Transverse colon (tissue), 4 donors: ENCODE data around the gene DUSP12. TPM values are rescaled to one million over a fixed set of nuclear protein-coding genes. Genes with fewer than 3 reads are reported as not detected.

ENCODE experiments used
- DNase-seq: peaks from one replicate; pipeline ENCODE4 v3.0.0-alpha.2; 2019
- H3K27ac ChIP-seq, 4 donors: fragments of 200-600 bp; sonication (generic); 2 replicates each; pipeline ENCODE4 v1.5.1; 2016 to 2018; ENCODE audit warnings: inconsistent platforms in 4 of 4
- H3K27me3 ChIP-seq: fragments of 200-600 bp; sonication (generic); 2 replicates; pipeline ENCODE4 v1.5.1; 2017; ENCODE audit warnings: inconsistent platforms
- H3K36me3 ChIP-seq, 4 donors: fragments of 200-600 bp; sonication (generic); 2 replicates each; pipeline ENCODE4 v1.5.1; 2017 to 2019; ENCODE audit warnings: inconsistent platforms in 4 of 4
- H3K4me1 ChIP-seq, 4 donors: fragments of 200-600 bp; sonication (generic); 2 replicates each; pipeline ENCODE4 v1.5.1; 2017 to 2020; ENCODE audit warnings: inconsistent platforms in 4 of 4
- H3K4me3 ChIP-seq, 4 donors: fragments of 200-600 bp; sonication (generic); 1 replicate in 1 of 4; 2 replicates in 3 of 4; pipeline versions ENCODE4 v1.5.1 to v1.6.1; 2017 to 2019; ENCODE audit warnings: inconsistent platforms in 4 of 4
- H3K9me3 ChIP-seq, 2 donors: fragments of 200-600 bp; sonication (generic); 2 replicates each; pipeline ENCODE4 v1.5.1; 2017 to 2019; ENCODE audit warnings: inconsistent platforms in 2 of 2
- EP300 ChIP-seq: sonication (generic); formaldehyde crosslinking; IDR thresholded peaks from one replicate; pipeline ENCODE4 v1.6.1; 2017; ENCODE audit warnings: antibody characterized with exemption, low read depth
- POLR2A ChIP-seq: fragments of 450-650 bp; IDR thresholded peaks from one replicate; pipeline ENCODE4 v1.6.1; 2016; ENCODE audit warnings: antibody characterized with exemption, mild to moderate bottlenecking, moderate library complexity
- POLR2AphosphoS5 ChIP-seq, 3 donors: sonication (generic); formaldehyde crosslinking; IDR thresholded peaks; one replicate each; pipeline ENCODE4 v1.6.1; 2016; ENCODE audit warnings: antibody characterized with exemption in 3 of 3
- WGBS, 2 donors: methylation state at CpG; one replicate each; pipeline ENCODE4 v1.1.5; 2018; ENCODE audit warnings: low coverage in 1 of 2; 5-methylcytosine and 5-hydroxymethylcytosine counted together
- in situ Hi-C, 4 donors: fragments of 200-750 bp; cut with MboI; loops; one replicate each; pipeline versions ENCODE4 v1.15.0 to v1.15.1; 2017; ENCODE audit warnings: low sequenced_read_pairs in 3 of 4, low pct_ligation_motif_present in 1 of 4, low pct_unique_long_range_greater_than_20kb in 1 of 4
- intact Hi-C: fragments of 100-400 bp; cut with DNase I; formaldehyde crosslinking; loops from one replicate; pipeline ENCODE4 v1.15.1; 2023; ENCODE audit warnings: low total_unique reads
- total RNA-seq, 4 donors: library from RNA; depleted of rRNA; stranded (reverse); fragments of >200 nt; gene quantifications; one replicate each; pipeline ENCODE4 v1.1.0, GENCODE V29; 2016
- TF ChIP-seq, protein P1 (sequence below), 5 experiments: fragments of 200-600 bp in 3 of 5; fragments of 450-650 bp in 2 of 5; sonication (generic) in 3 of 5; IDR thresholded peaks; 1 replicate in 2 of 5; 2 replicates in 3 of 5; pipeline ENCODE4 v1.5.1; 2016 to 2017; ENCODE audit warnings: antibody characterized with exemption in 5 of 5, inconsistent platforms in 3 of 5, mild to moderate bottlenecking in 2 of 5, moderate library complexity in 1 of 5

Gene DUSP12
- total RNA-seq, 4 donors from 2014 or later: 26.2 to 62.5 (median 28.4) TPM; not detected in 1

DNA sequence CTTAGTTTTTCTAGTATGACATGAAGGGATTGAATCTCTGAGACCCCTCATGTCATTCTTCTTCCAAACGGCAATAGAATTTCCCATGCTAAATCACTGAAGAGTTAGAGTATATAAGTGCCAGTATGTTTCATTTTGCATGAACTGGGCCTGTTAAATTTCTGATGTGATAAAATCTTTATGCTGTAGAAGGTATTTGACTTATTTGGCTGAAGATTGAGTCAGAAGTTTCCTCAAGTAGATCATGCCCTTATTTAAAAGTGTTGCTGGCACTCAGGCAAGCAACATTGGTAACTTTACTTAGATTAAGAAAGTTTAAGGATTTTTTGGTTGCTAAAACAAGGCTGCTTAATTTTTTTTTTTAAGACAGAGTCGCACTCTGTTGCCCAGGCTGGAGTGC is 29.8 kb downstream of the DUSP12 start:
- Histone ChIP-seq H3K4me3 (no peak overlapping the region), H3K4me1 (peaks cover 0 to 9% (median 0%) of the 10 kb centered on the region in 4 donors), H3K27ac (no peak overlapping the region), H3K27me3 (no peaks in the 10 kb centered on the region), H3K9me3 (no peaks in the 10 kb centered on the region), H3K36me3 (peaks cover 0 to 15% (median 7%) of the 10 kb centered on the region in 4 donors)
- intact Hi-C loops (no loop called here), in situ Hi-C loops (loop anchor here in 2 of 4 donors (25.0 kb wide), 2 partner anchors 258 to 608 kb away; partner anchors contain the start of genes C1orf226 (in 1 of the 2) and SPATA46 (in 1 of the 2))
- 67 to 77% methylated on average over 1 to 2 of the region's 2 CpGs for WGBS, 2 donors
- TF ChIP-seq POLR2A (no peak), POLR2AphosphoS5 (IDR thresholded peaks at IDR 0.05) (no peak), EP300 (no peak)
- TF ChIP-seq, protein P1, sequence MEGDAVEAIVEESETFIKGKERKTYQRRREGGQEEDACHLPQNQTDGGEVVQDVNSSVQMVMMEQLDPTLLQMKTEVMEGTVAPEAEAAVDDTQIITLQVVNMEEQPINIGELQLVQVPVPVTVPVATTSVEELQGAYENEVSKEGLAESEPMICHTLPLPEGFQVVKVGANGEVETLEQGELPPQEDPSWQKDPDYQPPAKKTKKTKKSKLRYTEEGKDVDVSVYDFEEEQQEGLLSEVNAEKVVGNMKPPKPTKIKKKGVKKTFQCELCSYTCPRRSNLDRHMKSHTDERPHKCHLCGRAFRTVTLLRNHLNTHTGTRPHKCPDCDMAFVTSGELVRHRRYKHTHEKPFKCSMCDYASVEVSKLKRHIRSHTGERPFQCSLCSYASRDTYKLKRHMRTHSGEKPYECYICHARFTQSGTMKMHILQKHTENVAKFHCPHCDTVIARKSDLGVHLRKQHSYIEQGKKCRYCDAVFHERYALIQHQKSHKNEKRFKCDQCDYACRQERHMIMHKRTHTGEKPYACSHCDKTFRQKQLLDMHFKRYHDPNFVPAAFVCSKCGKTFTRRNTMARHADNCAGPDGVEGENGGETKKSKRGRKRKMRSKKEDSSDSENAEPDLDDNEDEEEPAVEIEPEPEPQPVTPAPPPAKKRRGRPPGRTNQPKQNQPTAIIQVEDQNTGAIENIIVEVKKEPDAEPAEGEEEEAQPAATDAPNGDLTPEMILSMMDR (IDR thresholded peaks at IDR 0.05): no peak
- DNase-seq: no peak

DNA sequence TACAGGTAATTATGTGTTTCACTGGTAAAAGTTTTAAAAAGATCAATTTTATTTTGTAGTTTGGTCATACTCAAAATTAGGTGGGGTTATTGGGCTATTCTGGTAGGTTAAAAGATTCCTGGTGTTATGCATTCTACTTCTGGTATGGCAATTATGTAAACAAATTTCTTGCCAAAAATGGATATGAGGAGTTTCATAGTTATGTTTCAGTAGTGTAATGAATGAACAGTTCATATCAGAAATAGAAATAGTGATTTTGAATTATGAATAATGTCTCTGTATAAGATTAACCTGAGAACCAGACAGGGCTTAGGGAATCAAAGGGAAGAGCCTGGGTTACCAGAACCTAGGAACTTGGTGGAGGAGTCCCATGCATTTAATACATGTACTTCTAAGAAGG is 32.4 kb downstream of the DUSP12 start:
- in situ Hi-C loops: loop anchor here in 2 of 4 donors (25.0 kb wide), 2 partner anchors 255 to 605 kb away; partner anchors contain the start of genes C1orf226 (in 1 of the 2) and SPATA46 (in 1 of the 2)
- TF ChIP-seq POLR2AphosphoS5 (IDR thresholded peaks at IDR 0.05) (no peak), POLR2A (no peak), EP300 (no peak)
- TF ChIP-seq, protein P1 (IDR thresholded peaks at IDR 0.05): no peak
- H3K9me3 ChIP-seq: no peaks in the 10 kb centered on the region

GRCh38 chr1:161782886-161783285 is 33.3 kb downstream of the DUSP12 start:
- intact Hi-C loops: no loop called here
- in situ Hi-C loops: loop anchor here in 2 of 4 donors (25.0 kb wide), 2 partner anchors 254 to 604 kb away; partner anchors contain the start of genes C1orf226 (in 1 of the 2) and SPATA46 (in 1 of the 2)

More for the DNA sequence above, 32.4 kb downstream of the DUSP12 start:
- Histone ChIP-seq H3K27me3 (no peaks in the 10 kb centered on the region), H3K27ac (no peak overlapping the region), H3K36me3 (peaks cover 0 to 41% (median 15%) of the 10 kb centered on the region in 4 donors), H3K4me3 (no peak overlapping the region), H3K4me1 (peaks cover 0 to 3% (median 0%) of the 10 kb centered on the region in 4 donors)
- DNase-seq: no peak
- intact Hi-C loops: no loop called here

DNA sequence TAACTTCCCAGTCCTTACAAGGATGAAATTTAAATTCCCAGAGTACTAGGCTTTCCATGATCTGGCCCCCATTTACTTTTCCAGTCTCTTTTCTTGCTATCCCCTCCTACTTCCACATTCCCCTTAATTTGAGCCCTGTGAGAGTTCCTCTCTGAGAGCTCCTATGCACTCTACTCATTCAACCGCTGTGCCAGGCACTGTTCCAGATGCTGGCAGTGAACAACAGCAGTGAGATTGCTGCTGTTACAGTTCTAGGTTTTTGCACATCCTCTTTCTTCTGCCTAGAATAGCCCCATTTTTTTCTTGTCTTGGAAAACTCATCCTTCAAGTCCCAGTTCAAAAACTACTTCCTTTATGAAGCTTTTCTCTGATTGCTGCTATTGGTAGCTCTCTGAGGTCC is 35.4 kb downstream of the DUSP12 start:
- intact Hi-C loops: no loop called here
- in situ Hi-C loops: loop anchor here in 2 of 4 donors (25.0 kb wide), 2 partner anchors 252 to 602 kb away; partner anchors contain the start of genes C1orf226 (in 1 of the 2) and SPATA46 (in 1 of the 2)
- no peaks in the 10 kb centered on the region for H3K4me1 ChIP-seq
- 80 to 93% methylated on average over 1 of the region's 1 CpG for WGBS, 2 donors
- H3K36me3 ChIP-seq: peaks cover 0 to 53% (median 18%) of the 10 kb centered on the region in 4 donors
- no peaks in the 10 kb centered on the region for H3K9me3 ChIP-seq
- H3K27me3 ChIP-seq: no peaks in the 10 kb centered on the region
- no peak for DNase-seq
- no peak for TF ChIP-seq POLR2AphosphoS5 (IDR thresholded peaks at IDR 0.05)
- TF ChIP-seq EP300: no peak
- TF ChIP-seq, protein P1 (IDR thresholded peaks at IDR 0.05): no peak
- no peak overlapping the region for H3K4me3 ChIP-seq
- no peak overlapping the region for H3K27ac ChIP-seq

More at GRCh38 chr1:161782886-161783285, 33.3 kb downstream of the DUSP12 start:
- TF ChIP-seq, protein P1 (IDR thresholded peaks at IDR 0.05): no peak
- TF ChIP-seq POLR2A: no peak
- TF ChIP-seq EP300: no peak
- Histone ChIP-seq H3K4me1 (no peaks in the 10 kb centered on the region), H3K9me3 (no peaks in the 10 kb centered on the region), H3K27ac (no peak overlapping the region), H3K27me3 (no peaks in the 10 kb centered on the region), H3K4me3 (no peak overlapping the region), H3K36me3 (peaks cover 0 to 50% (median 18%) of the 10 kb centered on the region in 4 donors)
- DNase-seq: no peak
- 93 to 100% methylated on average over 3 to 4 of the region's 4 CpGs for WGBS, 2 donors
